ENCODE results near the gene MYB. TPM values are rescaled to one million over a fixed set of nuclear protein-coding genes. Genes with fewer than 3 reads are reported as not detected.
"Not testable (repeated sequence)": the region's sequence is repeated elsewhere in the genome, so short reads cannot be mapped to it uniquely, and the experiment has no call there.

MYB gene
- total and polyA plus RNA-seq, 2 of the 4 experiments (the other 2 are of a cell fraction): 0.44 to 0.90 TPM

DNA sequence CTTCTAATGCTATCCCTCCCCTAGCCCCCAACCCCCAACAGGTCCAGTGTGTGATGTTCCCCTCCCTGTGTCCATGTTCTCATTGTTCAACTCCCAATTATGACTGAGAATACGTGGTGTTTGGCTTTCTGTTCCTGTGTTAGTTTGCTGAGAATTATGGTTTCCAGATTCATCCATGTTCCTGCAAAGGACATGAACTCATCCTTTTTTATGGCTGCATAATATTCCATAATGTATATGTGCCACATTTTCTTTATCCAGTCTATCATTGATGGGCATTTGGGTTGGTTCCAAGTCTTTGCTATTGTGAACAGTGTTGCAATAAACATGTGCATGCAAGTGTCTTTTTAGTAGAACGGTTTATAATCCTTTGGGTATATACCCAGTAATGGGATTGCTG is 30.6 kb upstream of the MYB start:
- CTCF ChIA-PET; H3K4me3 ChIP-seq (ENCODE audit: insufficient read depth, low read depth, low read length); H2BK15ac ChIP-seq (ENCODE audit: low read depth, low read length); H3K27ac ChIP-seq (ENCODE audit: insufficient read depth, low read length); H3K23ac ChIP-seq (ENCODE audit: low read depth, low read length); in situ Hi-C loops (cut with MboI; ENCODE audit: low sequenced_read_pairs); POLR2A ChIA-PET (ENCODE audit: unreplicated experiment); H3K4ac ChIP-seq (ENCODE audit: low read depth, low read length); dilution Hi-C loops (cut with HindIII; ENCODE audit: low sequenced_read_pairs, unreplicated experiment); H3K4me2 ChIP-seq (ENCODE audit: low read depth, low read length); H3K36me3 ChIP-seq (ENCODE audit: control insufficient read depth, insufficient read depth, low read length); H3K9me3 ChIP-seq (ENCODE audit: control insufficient read depth, insufficient read depth, low read length); H2AK9ac ChIP-seq (replicated peaks; ENCODE audit: low read depth, low read length, poor library complexity); H3K4me1 ChIP-seq (ENCODE audit: control insufficient read depth, insufficient read depth, low read length); H3K14ac ChIP-seq (replicated peaks; ENCODE audit: low read depth, low read length); H4K91ac ChIP-seq (ENCODE audit: insufficient read depth, low read depth, low read length); H3K9ac ChIP-seq (ENCODE audit: low read depth, low read length); H4K5ac ChIP-seq (ENCODE audit: low read depth, low read length); H2BK5ac ChIP-seq (ENCODE audit: low read depth, low read length, poor library complexity, severe bottlenecking); H3K18ac ChIP-seq (ENCODE audit: low read depth, low read length); intact Hi-C loops (cut with micrococcal nuclease); H3K27me3 ChIP-seq (ENCODE audit: control insufficient read depth, insufficient read depth, low read length); H2BK120ac ChIP-seq (ENCODE audit: low read depth, low read length); H2BK20ac ChIP-seq (ENCODE audit: low read depth, low read length); H3K56ac ChIP-seq (ENCODE audit: extremely low read depth, insufficient read depth, low read length); H2AFZ ChIP-seq (replicated peaks; ENCODE audit: low read length, poor library complexity); ATAC-seq (ENCODE audit: low read depth); H4K20me1 ChIP-seq (ENCODE audit: insufficient read depth, low read length); H2AK5ac ChIP-seq (ENCODE audit: low read depth, low read length); H3K9me1 ChIP-seq (ENCODE audit: insufficient read depth, low read length); H3K79me1 ChIP-seq (ENCODE audit: low read depth in 1 of 2, low read length in 2 of 2); H4K8ac ChIP-seq (ENCODE audit: low read depth in 2 of 2, low read length in 2 of 2); DNase-seq; BruUV-seq (replicated peaks): not testable (repeated sequence)
- WGBS, 2 experiments (ENCODE audit: extremely low coverage in 2 of 2, insufficient read length in 1 of 2): no CpG with 5 or more reads among the region's 2 CpGs

DNA sequence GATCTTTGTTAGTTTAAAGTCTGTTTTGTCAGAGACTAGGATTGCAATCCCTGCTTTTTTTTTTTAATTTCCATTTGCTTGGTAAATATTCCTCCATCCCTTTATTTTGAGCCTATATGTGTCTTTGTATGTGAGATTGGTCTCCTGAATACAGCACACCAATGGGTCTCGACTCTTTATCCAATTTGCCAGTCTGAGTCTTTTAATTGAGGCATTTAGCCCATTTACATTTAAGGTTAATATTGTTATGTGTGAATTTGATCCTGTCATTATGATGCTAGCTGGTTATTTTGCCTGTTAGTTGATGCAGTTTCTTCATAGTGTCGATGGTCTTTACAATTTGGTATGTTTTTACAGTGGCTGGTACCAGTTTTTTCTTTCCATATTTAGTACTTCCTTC is 27.0 kb upstream of the MYB start:
- POLR2A ChIA-PET (ENCODE audit: unreplicated experiment): interaction anchor here (0.6 kb wide), 1 partner anchor 161 kb away, joined by 3 read pairs; no protein-coding TSS in a partner anchor
- H3K9me3 ChIP-seq (ENCODE audit: control insufficient read depth, insufficient read depth, low read length); H2BK120ac ChIP-seq (ENCODE audit: low read depth, low read length); BruUV-seq (replicated peaks); ATAC-seq (ENCODE audit: low read depth); H3K14ac ChIP-seq (replicated peaks; ENCODE audit: low read depth, low read length); H3K18ac ChIP-seq (ENCODE audit: low read depth, low read length); H4K8ac ChIP-seq (ENCODE audit: low read depth in 2 of 2, low read length in 2 of 2); H4K5ac ChIP-seq (ENCODE audit: low read depth, low read length); intact Hi-C loops (cut with micrococcal nuclease); H3K27me3 ChIP-seq (ENCODE audit: control insufficient read depth, insufficient read depth, low read length); CTCF ChIA-PET; H3K27ac ChIP-seq (ENCODE audit: insufficient read depth, low read length); H3K23ac ChIP-seq (ENCODE audit: low read depth, low read length); H2BK5ac ChIP-seq (ENCODE audit: low read depth, low read length, poor library complexity, severe bottlenecking); H3K4me3 ChIP-seq (ENCODE audit: insufficient read depth, low read depth, low read length); H3K4me2 ChIP-seq (ENCODE audit: low read depth, low read length); H2BK20ac ChIP-seq (ENCODE audit: low read depth, low read length); DNase-seq; H3K36me3 ChIP-seq (ENCODE audit: control insufficient read depth, insufficient read depth, low read length); H2AFZ ChIP-seq (replicated peaks; ENCODE audit: low read length, poor library complexity); H3K79me1 ChIP-seq (ENCODE audit: low read depth in 1 of 2, low read length in 2 of 2); H2AK5ac ChIP-seq (ENCODE audit: low read depth, low read length); H3K4me1 ChIP-seq (ENCODE audit: control insufficient read depth, insufficient read depth, low read length); H4K20me1 ChIP-seq (ENCODE audit: insufficient read depth, low read length); H2BK15ac ChIP-seq (ENCODE audit: low read depth, low read length); H4K91ac ChIP-seq (ENCODE audit: insufficient read depth, low read depth, low read length); H2AK9ac ChIP-seq (replicated peaks; ENCODE audit: low read depth, low read length, poor library complexity); H3K9me1 ChIP-seq (ENCODE audit: insufficient read depth, low read length); H3K4ac ChIP-seq (ENCODE audit: low read depth, low read length); dilution Hi-C loops (cut with HindIII; ENCODE audit: low sequenced_read_pairs, unreplicated experiment); in situ Hi-C loops (cut with MboI; ENCODE audit: low sequenced_read_pairs); H3K56ac ChIP-seq (ENCODE audit: extremely low read depth, insufficient read depth, low read length); H3K9ac ChIP-seq (ENCODE audit: low read depth, low read length): not testable (repeated sequence)
- no CpG with 5 or more reads among the region's 2 CpGs for WGBS, 2 experiments (ENCODE audit: extremely low coverage in 2 of 2, insufficient read length in 1 of 2)

Measured in IMR-90 (cell line).